Measurements from ENCODE around the gene MCM3.

GRCh38 chr6:52284131-52284459 lies 447 bp downstream of the MCM3 start:
- no peak for TF ChIP-seq CTCF (IDR thresholded peaks at IDR 0.05)
- no peak for TF ChIP-seq POLR2A (IDR thresholded peaks at IDR 0.05)

Data from thyroid gland (tissue), 4 donors.